Activated T-cell treated with anti-CD3 and anti-CD28 coated beads, Interleukin-2, amount 50 U/mL, for 1 hour (primary cell): Measurements from ENCODE around the gene TKTL1.
A peak's percentile ranks its signal among the peaks of the same experiment; 100 is the strongest.

Experiments used
- DNase-seq: peaks from one replicate; pipeline ENCODE4 v3.0.0-alpha.2; 2020

The TKTL1 gene

DNA sequence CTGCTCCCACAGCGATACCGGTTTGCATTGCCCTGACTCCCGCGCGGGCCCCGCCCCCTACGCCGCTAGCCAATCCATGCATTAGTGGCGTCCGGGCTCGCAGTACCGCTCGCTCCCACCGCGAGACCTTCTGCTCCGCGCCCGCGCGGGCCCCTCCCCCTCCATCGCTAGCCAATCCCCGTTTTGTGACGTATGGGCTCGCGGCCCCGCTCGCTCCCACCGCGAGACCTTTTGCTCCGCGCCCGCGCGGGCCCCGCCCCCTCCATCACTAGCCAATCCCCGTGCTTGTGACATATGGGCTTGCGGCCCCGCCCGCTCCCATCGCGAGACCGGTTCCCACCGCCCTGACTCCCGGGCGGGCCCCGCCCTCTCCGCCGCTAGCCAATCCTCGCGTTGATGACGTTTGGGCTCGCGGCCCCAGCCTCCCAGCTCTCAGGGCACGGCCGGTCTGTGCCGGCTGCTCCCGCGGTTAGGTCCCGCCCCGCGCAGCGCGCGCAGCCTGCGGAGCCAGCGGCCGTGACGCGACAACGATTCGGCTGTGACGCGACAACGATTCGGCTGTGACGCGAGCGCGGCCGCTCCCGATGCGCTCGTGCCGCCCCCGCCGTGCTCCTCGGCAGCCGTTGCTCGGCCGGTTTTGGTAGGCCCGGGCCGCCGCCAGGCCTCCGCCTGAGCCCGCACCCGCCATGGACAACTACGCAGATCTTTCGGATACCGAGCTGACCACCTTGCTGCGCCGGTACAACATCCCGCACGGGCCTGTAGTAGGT lies 83.4 kb downstream of the TKTL1 start, which contains the start of gene EMD:
EMD (plus strand) TSS at position 497 of the 770 bp plus-strand sequence; CDS start at position 687, 190 bp downstream.
- DNase-seq = peak; percentile 95

DNA sequence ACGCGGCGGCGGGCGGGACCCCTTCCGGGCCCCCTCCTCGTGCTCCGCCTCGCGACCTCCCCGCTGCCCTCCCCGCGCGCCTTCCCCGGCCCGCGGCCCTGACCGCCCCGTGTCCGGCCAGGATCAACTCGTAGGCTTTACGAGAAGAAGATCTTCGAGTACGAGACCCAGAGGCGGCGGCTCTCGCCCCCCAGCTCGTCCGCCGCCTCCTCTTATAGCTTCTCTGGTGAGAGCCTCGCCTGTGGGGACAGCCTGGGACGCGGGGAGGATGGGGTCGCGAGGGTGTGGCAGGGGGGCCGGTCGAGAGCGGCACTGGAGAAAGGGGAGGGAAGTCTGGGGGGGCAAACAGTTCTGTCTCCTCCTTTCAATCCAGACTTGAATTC lies 84.0 kb downstream of the TKTL1 start:
- DNase-seq = no peak
